ENCODE results near the gene SOX13.
"Not testable (repeated sequence)": the region's sequence is repeated elsewhere in the genome, so short reads cannot be mapped to it uniquely, and the experiment has no call there.

SOX13 gene

GRCh38 chr1:204089044-204089751, 16.3 kb downstream of the SOX13 start:
- Mint-ChIP-seq H3K9me3 (no peaks in the 10 kb centered on the region), H3K4me3 (no peak overlapping the region), H3K4me1 (no peaks in the 10 kb centered on the region), H3K27me3 (no peaks in the 10 kb centered on the region), H3K27ac (no peak overlapping the region), H3K36me3 (no peaks in the 10 kb centered on the region)

GRCh38 chr1:204090132-204090531, 17.2 kb downstream of the SOX13 start:
- not testable (repeated sequence) for H3K9me3 Mint-ChIP-seq, H3K27me3 Mint-ChIP-seq, H3K4me3 Mint-ChIP-seq, H3K4me1 Mint-ChIP-seq, H3K36me3 Mint-ChIP-seq
- peak overlapping the region; percentile 19 for H3K27ac Mint-ChIP-seq

- H3K9me3 Mint-ChIP-seq = no peaks in the 10 kb centered on the region
- no peak overlapping the region for H3K4me3 Mint-ChIP-seq
- no peaks in the 10 kb centered on the region for H3K36me3 Mint-ChIP-seq
- H3K27ac Mint-ChIP-seq = no peak overlapping the region
- no peaks in the 10 kb centered on the region for H3K4me1 Mint-ChIP-seq
- peaks cover 5% of the 10 kb centered on the region for H3K27me3 Mint-ChIP-seq
These were observed 18.2 kb downstream of the SOX13 start for GRCh38 chr1:204091066-204091465.

- Mint-ChIP-seq H3K4me3 (no peak overlapping the region), H3K27me3 (peaks cover 5% of the 10 kb centered on the region), H3K36me3 (no peaks in the 10 kb centered on the region), H3K27ac (no peak overlapping the region), H3K4me1 (no peaks in the 10 kb centered on the region), H3K9me3 (no peaks in the 10 kb centered on the region)
These were observed 18.9 kb downstream of the SOX13 start for GRCh38 chr1:204091787-204092312.

GRCh38 chr1:204092632-204093420, 19.9 kb downstream of the SOX13 start:
- peaks cover 5% of the 10 kb centered on the region for H3K27me3 Mint-ChIP-seq
- no peaks in the 10 kb centered on the region for H3K4me1 Mint-ChIP-seq
- no peak overlapping the region for H3K27ac Mint-ChIP-seq
- no peak overlapping the region for H3K4me3 Mint-ChIP-seq
- no peaks in the 10 kb centered on the region for H3K36me3 Mint-ChIP-seq
- no peaks in the 10 kb centered on the region for H3K9me3 Mint-ChIP-seq

- H3K9me3 Mint-ChIP-seq = no peaks in the 10 kb centered on the region
- H3K27me3 Mint-ChIP-seq = peaks cover 5% of the 10 kb centered on the region
- no peaks in the 10 kb centered on the region for H3K36me3 Mint-ChIP-seq
- no peak overlapping the region for H3K27ac Mint-ChIP-seq
- H3K4me3 Mint-ChIP-seq = no peak overlapping the region
- no peaks in the 10 kb centered on the region for H3K4me1 Mint-ChIP-seq
These were observed 20.5 kb downstream of the SOX13 start for GRCh38 chr1:204093421-204093717.

- Mint-ChIP-seq H3K36me3 (no peaks in the 10 kb centered on the region), H3K4me1 (no peaks in the 10 kb centered on the region), H3K4me3 (no peak overlapping the region), H3K27ac (no peak overlapping the region), H3K9me3 (no peaks in the 10 kb centered on the region), H3K27me3 (peaks cover 5% of the 10 kb centered on the region)
These were observed 20.9 kb downstream of the SOX13 start for GRCh38 chr1:204093781-204094180.

GRCh38 chr1:204094313-204094729, 21.4 kb downstream of the SOX13 start:
- H3K27ac Mint-ChIP-seq = no peak overlapping the region
- no peak overlapping the region for H3K4me3 Mint-ChIP-seq
- no peaks in the 10 kb centered on the region for H3K9me3 Mint-ChIP-seq
- peaks cover 5% of the 10 kb centered on the region for H3K27me3 Mint-ChIP-seq
- H3K36me3 Mint-ChIP-seq = no peaks in the 10 kb centered on the region
- no peaks in the 10 kb centered on the region for H3K4me1 Mint-ChIP-seq

- H3K4me1 Mint-ChIP-seq = no peaks in the 10 kb centered on the region
- peaks cover 5% of the 10 kb centered on the region for H3K27me3 Mint-ChIP-seq
- no peaks in the 10 kb centered on the region for H3K9me3 Mint-ChIP-seq
- H3K4me3 Mint-ChIP-seq = no peak overlapping the region
- H3K36me3 Mint-ChIP-seq = no peaks in the 10 kb centered on the region
- no peak overlapping the region for H3K27ac Mint-ChIP-seq
These were observed 22.1 kb downstream of the SOX13 start for GRCh38 chr1:204094856-204095634.

GRCh38 chr1:204096931-204097330, 24.0 kb downstream of the SOX13 start:
- Mint-ChIP-seq H3K27ac (no peak overlapping the region), H3K4me3 (no peak overlapping the region), H3K36me3 (no peaks in the 10 kb centered on the region), H3K9me3 (no peaks in the 10 kb centered on the region), H3K4me1 (no peaks in the 10 kb centered on the region), H3K27me3 (peaks cover 5% of the 10 kb centered on the region)

GRCh38 chr1:204098683-204099082, 25.8 kb downstream of the SOX13 start:
- Mint-ChIP-seq H3K4me3 (no peak overlapping the region), H3K36me3 (no peaks in the 10 kb centered on the region), H3K27me3 (peaks cover 5% of the 10 kb centered on the region), H3K27ac (no peak overlapping the region), H3K9me3 (no peaks in the 10 kb centered on the region), H3K4me1 (peaks cover 9% of the 10 kb centered on the region)

- H3K36me3 Mint-ChIP-seq, H3K4me3 Mint-ChIP-seq, H3K9me3 Mint-ChIP-seq, H3K27ac Mint-ChIP-seq, H3K27me3 Mint-ChIP-seq: not testable (repeated sequence)
- H3K4me1 Mint-ChIP-seq = peaks cover 13% of the 10 kb centered on the region
These were observed 26.8 kb downstream of the SOX13 start for GRCh38 chr1:204099754-204100153.

- no peaks in the 10 kb centered on the region for H3K36me3 Mint-ChIP-seq
- no peaks in the 10 kb centered on the region for H3K9me3 Mint-ChIP-seq
- H3K4me3 Mint-ChIP-seq = no peak overlapping the region
- no peak overlapping the region for H3K27ac Mint-ChIP-seq
- H3K4me1 Mint-ChIP-seq = peaks cover 18% of the 10 kb centered on the region
- no peaks in the 10 kb centered on the region for H3K27me3 Mint-ChIP-seq
These were observed 29.2 kb downstream of the SOX13 start for GRCh38 chr1:204102029-204102611.

- Mint-ChIP-seq H3K4me3 (no peak overlapping the region), H3K4me1 (peaks cover 18% of the 10 kb centered on the region), H3K36me3 (no peaks in the 10 kb centered on the region), H3K9me3 (no peaks in the 10 kb centered on the region), H3K27me3 (no peaks in the 10 kb centered on the region), H3K27ac (no peak overlapping the region)
These were observed 30.0 kb downstream of the SOX13 start for GRCh38 chr1:204102739-204103430.

- Mint-ChIP-seq H3K27ac (no peak overlapping the region), H3K9me3 (no peaks in the 10 kb centered on the region), H3K4me1 (peaks cover 18% of the 10 kb centered on the region), H3K4me3 (no peak overlapping the region), H3K27me3 (no peaks in the 10 kb centered on the region), H3K36me3 (no peaks in the 10 kb centered on the region)
These were observed 30.5 kb downstream of the SOX13 start for GRCh38 chr1:204103431-204103741.

Data from activated naive CD4-positive, alpha-beta T cell treated with anti-CD3 and anti-CD28 coated beads, Interleukin-2, amount 50 U/mL, for 24 hours (primary cell).